HG02642 (cell line): ENCODE data around the gene CACNA1E.

ENCODE experiments used
- ATAC-seq: cut with Tn5 transposase; IDR thresholded peaks from one replicate; pipeline ENCODE4 v1.9.1; 2021; ENCODE audit warnings: mild to moderate bottlenecking; ENCODE audit not compliant: unreplicated experiment, poor library complexity

Gene CACNA1E

DNA sequence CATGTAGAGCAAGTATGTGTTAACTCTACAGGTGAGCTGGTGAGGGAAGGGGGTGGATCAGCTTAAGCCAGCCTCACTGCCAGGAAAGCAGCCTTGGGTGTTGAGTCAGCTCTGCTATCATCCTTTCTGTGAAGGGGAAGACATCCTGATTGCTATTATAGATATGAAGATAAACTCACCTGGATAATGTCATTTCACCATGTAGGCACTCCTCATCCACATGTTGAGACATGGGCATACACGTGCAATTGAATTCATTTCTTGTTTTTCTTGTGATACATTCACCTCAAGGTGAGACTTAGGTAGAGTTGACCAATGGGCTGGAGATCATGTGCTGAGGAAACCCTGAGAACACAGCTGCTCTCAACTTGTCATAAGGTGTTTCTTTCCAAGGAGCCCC lies 136.9 kb downstream of the CACNA1E start:
- no peak for ATAC-seq

DNA sequence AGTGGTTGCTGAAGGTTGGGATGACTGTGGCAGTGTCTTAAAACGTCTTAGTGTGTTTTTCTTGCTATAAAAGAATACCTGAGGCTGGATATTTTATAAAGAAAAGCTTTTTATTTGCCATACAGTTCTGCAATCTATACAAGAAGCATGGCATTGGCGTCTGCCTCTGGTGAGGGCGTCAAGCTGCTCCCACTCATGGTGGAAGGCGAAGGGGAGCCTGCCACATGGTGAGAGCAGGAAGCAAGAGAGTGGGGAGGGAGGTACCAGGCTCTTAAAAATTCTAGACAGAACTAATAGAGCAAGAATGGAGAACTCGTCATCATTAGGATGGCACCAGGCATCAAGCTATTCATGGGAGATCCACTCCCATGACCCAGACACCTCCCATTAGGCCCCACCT lies 140.5 kb downstream of the CACNA1E start:
- no peak for ATAC-seq

DNA sequence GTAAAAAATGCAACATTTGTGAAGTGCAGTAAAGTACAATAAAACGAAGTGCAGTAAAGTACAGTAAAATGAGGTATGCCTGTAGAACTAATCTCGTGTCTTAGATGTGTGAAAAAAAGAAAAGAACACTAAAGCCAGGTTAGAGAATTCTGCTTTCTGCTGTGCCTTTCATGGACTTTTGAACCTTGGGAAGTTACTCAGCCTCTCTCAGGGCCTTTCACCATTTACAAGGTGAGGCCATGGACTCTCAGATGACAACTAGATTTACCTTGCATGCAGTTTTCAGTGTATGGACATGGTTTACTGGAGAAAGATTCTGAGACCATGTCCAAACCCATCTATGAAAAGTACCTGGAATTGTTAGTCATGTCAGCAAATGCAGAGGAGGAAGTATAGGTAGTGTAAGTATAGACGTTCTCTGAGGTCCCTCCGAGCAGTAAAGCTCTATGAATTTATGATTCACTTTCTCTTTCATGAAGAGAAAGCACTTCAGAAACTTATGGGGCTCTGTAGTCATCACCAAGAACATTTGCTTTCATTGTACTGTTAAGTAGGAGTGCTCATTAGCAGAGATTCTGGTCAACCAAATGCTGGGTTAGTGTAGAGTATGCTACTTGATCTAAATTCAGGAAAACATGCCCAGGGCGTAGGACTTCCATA lies 143.1 kb downstream of the CACNA1E start:
- no peak for ATAC-seq

DNA sequence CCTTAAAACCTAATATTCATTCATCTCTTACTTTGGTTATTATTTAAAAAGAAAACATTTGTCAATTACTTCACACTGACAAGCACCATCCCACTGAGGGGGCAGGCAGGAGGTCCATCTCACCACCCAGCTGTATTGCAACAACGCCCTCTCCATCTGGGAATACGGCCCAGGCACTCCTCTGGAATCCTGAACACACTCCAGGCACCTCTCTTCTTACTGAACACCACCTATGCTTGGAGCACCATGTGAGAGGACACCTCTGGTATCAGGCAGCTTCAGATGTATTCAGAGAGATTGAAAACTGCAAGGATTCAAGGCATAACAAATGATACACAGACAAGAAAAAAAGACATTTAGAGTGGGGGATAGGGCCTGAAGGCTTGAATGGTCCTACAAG lies 147.1 kb downstream of the CACNA1E start:
- no peak for ATAC-seq

DNA sequence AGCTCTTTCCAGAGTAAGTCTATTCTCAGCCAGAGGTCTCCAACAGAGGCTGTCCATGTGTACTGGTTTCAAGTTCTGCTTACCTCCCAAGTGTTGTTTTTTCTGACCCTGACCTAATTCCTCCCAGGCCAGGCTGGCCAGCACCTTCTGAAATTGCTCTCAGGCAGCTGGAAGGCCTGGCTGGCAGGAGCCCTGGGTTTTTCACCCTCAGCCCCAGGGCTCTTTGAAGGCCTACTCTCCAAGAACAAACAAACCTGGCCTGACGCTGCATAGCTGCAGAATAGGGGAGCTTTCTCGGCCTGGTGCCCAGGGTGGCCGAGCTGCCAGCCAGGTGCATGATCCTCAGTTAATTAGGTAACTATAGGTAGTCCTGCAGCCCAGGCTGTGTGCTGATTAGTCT lies 147.5 kb downstream of the CACNA1E start:
- ATAC-seq, result no peak

DNA sequence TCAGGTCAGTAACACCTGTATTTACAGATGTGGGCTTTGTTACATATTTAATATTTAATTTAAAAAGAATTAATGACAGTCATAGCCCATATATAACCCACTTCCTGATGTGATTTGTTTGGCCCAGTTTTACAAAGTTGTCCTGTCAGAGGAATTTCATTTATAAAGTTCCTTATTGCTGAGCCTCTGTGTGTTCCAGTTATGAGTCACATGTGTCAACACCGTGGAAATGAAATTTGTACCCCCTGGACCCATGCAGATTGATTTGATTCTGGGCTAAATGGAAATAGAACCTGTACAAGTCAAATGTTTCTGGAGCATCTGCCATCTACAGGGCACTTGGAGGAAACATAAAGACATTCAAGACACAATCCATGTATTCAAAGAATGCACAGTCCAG lies 149.2 kb downstream of the CACNA1E start:
- ATAC-seq, result no peak

DNA sequence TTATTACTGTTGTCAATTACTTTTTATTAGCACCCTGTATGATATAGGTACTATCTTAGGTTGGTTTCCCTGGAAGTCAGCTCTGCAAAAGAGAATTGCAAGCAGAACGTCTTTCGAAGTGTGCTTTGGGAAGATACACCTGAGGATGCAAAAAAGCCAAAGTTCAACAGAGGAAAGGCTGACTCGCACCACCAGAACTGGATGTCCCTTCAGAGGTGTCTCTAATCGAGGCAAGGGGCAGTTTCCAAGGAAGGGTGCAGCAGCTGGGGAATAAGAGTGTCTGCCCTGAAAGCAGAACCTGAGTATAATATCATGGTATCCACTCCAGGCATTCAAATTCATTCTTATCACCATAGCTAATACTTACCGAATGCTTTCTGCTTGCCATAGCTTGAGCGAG lies 149.6 kb downstream of the CACNA1E start:
- no peak for ATAC-seq

DNA sequence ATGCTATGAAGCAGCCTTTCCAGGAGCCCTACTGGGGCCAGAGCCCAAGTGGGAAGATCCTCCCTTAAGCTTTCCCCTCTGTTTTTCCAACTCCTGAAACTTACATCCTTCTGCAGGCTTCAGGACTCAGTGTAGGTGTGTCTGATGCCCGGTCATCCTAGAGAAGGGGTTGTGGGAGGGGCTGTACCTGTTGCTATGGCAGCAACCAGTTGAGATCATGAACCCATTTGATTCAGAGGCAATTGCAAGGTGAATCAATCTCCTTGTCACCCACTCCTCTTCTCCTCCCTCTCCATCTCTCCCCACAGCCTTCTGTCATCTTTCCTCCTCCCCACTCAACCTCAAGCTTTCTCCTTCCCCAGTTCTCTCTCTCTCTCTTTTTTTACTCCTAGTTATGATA lies 151.8 kb downstream of the CACNA1E start:
- ATAC-seq, result no peak

DNA sequence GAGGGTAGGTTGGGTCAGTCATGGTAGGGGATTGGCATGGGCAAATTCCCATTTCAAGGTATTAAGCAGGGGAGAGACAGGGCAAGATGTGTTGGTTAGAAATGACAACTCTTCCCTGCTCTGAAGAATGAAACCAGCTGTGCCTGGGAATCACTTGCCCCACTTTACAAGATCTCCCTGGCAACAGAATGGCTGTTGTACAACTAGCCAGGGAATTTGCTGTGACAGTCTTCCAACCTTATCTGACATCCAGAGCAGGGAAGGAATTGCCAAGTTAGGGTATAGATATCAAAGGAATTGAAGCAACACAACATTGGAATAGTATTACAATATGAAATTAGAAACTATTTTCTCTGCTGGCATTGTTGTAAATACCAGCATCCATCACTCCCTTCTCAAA lies 154.7 kb downstream of the CACNA1E start:
- ATAC-seq, result no peak

DNA sequence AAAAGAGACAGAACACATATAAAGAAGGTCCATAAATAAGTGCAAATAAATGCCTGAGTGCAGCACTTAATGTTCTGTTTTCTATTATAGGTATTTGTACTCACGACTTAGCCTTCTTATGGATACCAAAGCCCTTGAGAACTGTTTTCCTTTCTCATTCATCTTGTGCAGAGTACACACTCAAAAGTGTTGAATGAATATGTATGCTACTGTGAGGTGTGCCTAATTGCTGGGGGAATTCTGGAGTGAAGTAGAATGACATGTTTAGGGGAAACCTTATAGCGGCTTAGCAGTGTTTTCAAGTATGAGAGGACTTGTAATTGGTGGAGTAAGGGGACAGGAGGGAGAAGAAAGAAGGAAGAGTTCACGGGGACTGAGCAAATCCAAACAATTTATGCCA lies 157.6 kb downstream of the CACNA1E start:
- ATAC-seq, result no peak

DNA sequence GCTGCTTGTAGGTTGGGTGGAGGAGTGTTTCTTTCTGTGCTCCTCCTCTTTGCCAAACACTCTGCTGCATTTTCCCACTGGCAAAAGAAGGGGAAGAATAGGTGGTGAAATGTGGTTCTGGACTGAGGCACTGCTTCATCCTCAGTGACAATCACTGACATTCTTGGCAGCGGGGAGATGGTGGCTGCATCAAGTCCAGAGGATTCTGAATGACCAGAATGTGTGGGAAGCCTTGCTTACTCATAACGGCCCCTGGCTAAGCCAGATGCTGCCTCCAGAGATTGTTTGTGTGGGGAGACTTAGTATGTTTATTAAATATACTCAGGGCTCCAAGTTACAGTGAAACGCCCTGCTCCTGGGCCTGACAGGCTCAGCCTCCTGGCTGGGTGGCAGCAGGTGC lies 160.3 kb downstream of the CACNA1E start:
- no peak for ATAC-seq

DNA sequence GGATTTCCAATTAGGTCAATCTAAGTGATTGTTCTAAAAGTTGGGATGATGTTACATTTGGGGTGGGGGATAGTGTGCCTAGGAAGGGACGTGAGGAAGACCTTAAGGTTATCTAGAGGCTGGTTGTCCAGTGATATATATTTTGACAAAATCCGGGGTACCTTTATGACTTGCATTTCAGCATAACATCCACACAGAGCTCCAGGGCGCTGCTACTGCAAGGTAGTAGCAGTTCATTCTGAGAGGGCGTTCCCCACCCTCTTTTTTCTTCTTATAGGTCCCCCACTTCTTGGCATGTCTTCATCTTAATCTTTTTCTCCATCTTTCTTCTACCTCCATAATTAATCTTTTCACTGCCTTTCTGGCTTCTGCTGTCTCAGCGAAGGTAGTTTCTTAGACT lies 161.9 kb downstream of the CACNA1E start:
- no peak for ATAC-seq

DNA sequence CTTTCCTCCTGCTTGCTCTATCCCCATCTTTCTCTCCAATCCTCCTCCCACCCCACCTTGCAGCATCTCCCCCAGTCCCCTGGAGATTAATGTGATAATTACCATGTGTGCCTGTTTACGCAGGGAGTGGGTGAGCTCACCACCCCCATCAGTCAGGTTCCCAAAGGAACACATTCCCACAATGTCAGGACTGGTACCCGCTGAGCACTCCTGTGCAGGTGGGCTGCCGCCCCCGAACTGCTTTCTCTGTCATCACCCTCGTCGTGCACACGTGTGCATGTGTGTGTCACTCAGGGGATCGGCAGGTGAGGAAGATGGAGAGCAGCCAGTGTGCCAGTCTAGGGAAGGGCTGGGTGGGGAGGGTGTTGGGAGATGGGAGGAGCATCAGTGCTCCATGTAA lies 163.4 kb downstream of the CACNA1E start:
- ATAC-seq, result no peak

DNA sequence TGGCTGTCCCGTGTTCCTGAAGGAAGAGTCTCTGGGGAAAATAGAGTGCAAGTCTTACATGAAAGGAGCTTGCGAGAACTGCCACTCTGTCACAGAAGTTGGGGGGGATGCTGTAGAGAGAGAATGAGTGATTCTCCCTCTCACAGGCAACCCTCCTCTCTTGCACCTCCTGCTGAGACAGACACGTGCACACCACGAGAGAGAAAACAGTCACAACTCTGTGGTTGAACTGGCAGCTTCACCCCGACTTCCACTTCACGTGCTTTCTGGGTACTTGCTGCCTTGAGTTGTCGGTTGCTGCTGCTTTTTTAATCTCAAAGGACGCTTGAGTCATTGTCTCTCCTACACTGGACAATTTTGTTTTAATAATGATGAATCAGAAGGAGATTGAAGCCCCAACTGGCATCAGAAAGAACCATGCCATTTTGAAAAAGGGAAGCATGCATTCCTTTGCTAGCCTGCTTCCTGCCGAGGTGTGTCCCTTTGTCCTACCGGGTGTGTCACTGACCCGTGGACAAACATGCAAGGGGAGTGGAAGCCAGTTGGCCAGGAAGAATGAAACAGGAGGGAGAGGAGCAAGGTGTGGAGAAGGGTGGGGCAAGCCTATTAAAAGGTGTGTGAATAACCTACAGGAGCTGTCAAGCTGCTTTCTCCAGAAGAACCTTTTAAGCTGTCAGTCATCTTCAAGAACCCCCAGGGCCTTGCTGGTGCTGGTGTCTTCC lies 164.2 kb downstream of the CACNA1E start:
- ATAC-seq, result no peak

DNA sequence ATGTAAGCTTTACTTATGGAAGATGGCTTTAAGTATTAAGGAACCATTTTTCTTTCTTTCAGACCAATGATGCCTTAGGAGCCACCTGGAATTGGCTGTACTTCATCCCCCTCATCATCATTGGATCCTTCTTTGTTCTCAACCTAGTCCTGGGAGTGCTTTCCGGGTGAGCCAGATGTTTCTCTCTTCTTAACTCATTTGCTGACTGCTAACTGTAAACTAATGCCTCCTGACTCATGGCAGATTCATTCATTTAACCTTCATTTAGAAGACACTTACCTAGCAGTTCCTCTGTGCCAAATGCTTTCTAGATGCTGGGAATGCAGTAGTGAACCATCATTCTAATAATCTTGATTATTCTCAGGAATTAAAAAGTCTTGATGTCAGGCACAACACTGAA lies 168.0 kb downstream of the CACNA1E start:
- no peak for ATAC-seq

DNA sequence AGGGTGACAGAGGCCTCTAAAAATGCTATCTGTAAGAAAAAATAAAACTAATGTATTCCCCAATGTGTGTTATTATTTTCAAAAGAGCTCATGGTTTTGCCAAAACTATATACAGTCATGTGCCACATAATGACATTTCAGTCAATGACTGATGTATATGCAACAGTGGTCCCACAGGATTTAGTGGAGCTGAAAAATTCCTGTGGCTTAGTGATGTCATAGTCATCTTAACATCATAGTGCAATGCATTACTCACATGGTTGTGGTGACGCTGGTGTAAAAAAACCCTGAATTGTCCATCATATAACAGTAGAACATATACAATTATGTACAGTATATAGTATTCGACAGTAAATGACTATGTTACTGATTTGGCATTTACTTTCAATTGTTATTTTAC lies 172.4 kb downstream of the CACNA1E start:
- ATAC-seq, result no peak

DNA sequence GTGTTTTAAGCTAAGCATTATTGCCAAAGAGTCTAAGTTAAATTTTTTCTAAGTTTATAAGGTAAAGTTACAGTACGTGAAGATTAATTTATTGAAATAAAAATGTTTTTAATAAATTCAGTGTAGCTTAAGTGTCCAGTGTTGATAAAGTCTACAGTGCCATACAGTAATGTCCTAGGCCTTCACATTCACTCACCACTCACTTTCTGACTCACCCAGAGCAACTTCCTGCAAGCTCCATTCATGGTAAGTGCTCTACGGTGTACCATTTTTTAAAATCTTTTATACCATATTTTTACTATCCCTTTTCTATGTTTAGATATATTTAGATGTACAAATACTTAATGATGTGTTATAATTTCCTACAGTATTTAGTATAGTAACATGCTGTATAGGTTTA lies 173.2 kb downstream of the CACNA1E start:
- no peak for ATAC-seq

DNA sequence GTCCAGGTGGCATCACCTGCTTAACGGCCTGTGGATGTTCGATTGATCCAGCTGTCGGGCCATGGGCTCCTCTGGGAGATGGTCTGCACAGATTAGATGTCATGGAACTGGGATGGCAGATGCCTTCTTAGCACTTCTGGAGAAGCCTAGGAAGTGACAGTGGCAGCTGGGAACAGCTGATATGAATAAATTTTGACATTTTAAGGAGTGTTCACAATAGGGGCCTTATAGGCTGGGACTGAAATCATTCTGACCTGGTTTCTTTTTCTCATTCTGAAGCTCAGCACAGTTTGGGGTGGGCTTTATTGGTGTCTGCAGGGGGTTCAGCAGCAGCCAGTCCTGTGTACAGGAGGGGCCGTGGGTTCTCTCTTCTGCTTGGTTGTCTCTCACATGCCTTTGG lies 175.3 kb downstream of the CACNA1E start:
- no peak for ATAC-seq

DNA sequence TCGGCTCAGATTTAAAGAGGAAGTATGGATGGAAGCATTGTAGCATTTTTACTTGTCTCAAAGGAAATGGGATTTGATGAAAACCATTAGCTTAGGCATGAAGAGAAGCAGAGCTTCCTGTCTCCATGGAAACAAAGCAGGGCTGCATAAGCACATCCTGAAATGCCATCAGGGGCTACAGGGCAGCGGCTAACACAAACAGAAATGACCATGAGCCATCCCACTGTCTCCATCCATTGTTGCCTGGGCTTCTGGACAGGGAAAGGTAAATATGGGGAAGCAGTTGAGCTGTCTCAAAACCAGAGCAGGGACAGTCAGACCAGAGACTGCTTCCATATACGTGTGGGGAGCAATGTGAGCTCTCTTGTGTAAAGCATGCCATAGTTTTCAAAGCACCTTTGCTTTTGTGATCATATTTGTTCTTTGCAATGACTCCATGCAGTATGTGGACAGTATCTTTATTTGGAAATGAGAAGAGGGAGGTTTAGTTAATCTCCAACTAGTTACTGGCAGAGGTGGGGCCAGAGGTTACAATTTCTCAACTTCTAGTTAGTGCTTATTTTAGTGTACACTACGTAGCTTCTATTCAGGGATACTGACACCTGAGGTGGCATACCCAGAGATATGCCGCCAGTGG lies 176.1 kb downstream of the CACNA1E start:
- ATAC-seq, result no peak

DNA sequence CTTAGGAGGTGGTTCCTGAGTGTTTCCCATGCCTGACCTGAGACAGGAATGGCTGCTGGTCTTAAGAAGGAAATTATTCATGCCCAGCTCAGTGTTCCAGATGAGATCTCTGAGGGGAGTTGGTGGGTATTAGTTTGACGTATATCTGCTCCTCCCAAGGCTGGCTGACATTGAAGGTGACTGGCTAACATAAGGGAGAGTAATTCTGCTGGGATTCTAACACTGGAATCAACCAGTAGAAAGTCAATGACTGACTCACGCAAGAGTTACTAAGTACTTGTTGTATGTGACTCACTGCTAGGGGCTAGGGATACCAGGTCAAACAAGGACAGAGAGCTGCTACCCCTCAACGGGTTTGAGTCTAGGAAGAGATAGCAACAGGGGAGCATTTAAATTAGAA lies 177.3 kb downstream of the CACNA1E start:
- ATAC-seq, result no peak

DNA sequence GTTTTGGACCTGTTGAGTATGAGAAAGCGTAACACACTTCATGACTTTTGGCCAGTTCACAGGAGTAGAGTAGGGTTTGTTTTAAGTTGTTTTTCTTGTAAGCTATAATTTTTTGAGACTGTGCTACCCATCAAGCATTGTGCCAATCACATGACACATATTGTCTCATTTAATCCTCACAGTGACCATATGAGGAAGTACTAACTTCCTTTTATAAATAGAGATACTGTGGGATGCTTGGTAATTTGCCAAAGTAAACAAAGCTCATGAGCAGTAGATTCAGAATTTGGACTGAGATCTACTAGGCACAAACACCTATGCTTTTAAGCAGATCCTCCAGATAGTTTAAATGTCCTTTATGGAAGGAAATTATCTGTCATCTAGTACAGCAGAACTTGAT lies 178.3 kb downstream of the CACNA1E start:
- ATAC-seq, result no peak

DNA sequence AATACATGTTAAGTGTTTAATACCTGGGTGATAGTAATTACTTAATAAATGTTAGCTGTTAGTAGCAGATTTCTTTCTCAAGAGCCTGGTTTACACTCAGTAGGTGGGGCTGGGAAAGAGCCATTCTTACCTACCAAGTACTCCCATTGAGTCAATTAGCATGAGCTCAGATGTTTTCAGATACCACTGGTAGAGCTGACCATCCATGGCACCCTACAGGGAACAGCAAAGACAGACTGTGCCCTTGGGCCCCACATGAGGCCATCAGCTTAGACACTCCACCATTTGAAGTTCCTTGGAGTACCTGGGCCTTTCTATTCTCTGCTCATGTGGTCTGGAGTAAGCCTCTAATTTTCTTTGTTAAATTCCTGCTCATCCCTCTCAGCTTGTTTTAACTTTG lies 179.3 kb downstream of the CACNA1E start:
- no peak for ATAC-seq
